GM10266 (cell line): ENCODE data around the gene OMA1.

Source experiments
- DNase-seq: peaks from one replicate; pipeline ENCODE4 v3.0.0; 2012; ENCODE audit errors: extremely low spot score
- CTCF ChIP-seq: IDR thresholded peaks from 2 replicates; pipeline ENCODE4 v1.5.1; 2012; ENCODE audit warnings: mild to moderate bottlenecking, low read depth; ENCODE audit not compliant: control insufficient read depth, insufficient read depth; ENCODE audit errors: missing control alignments

Gene OMA1

GRCh38 chr1:58447042-58447441 lies 99.5 kb downstream of the OMA1 start:
- DNase-seq: no peak
- no peak for TF ChIP-seq CTCF

- TF ChIP-seq CTCF: no peak
These were observed 100.2 kb downstream of the OMA1 start for GRCh38 chr1:58446368-58446767.

GRCh38 chr1:58443986-58444868 lies 102.3 kb downstream of the OMA1 start:
- no peak for DNase-seq
- no peak for TF ChIP-seq CTCF

More at GRCh38 chr1:58446368-58446767, 100.2 kb downstream of the OMA1 start:
- DNase-seq: no peak

GRCh38 chr1:58442114-58442513 lies 104.4 kb downstream of the OMA1 start:
- no peak for TF ChIP-seq CTCF
- no peak for DNase-seq

GRCh38 chr1:58441699-58442098 lies 104.8 kb downstream of the OMA1 start:
- DNase-seq: no peak
- TF ChIP-seq CTCF: no peak

GRCh38 chr1:58440696-58441095 lies 105.8 kb downstream of the OMA1 start:
- TF ChIP-seq CTCF: no peak
- no peak for DNase-seq

GRCh38 chr1:58439946-58440345 lies 106.6 kb downstream of the OMA1 start:
- no peak for TF ChIP-seq CTCF
- DNase-seq: no peak
